HG02852 (cell line): ENCODE data around the gene TXNDC5.
"Not testable (repeated sequence)": the region's sequence is repeated elsewhere in the genome, so short reads cannot be mapped to it uniquely, and the experiment has no call there.

Source experiments
- ATAC-seq: cut with Tn5 transposase; IDR thresholded peaks from one replicate; pipeline ENCODE4 v1.9.1; 2021; ENCODE audit warnings: mild to moderate bottlenecking, moderate library complexity; ENCODE audit not compliant: unreplicated experiment

Gene TXNDC5

DNA sequence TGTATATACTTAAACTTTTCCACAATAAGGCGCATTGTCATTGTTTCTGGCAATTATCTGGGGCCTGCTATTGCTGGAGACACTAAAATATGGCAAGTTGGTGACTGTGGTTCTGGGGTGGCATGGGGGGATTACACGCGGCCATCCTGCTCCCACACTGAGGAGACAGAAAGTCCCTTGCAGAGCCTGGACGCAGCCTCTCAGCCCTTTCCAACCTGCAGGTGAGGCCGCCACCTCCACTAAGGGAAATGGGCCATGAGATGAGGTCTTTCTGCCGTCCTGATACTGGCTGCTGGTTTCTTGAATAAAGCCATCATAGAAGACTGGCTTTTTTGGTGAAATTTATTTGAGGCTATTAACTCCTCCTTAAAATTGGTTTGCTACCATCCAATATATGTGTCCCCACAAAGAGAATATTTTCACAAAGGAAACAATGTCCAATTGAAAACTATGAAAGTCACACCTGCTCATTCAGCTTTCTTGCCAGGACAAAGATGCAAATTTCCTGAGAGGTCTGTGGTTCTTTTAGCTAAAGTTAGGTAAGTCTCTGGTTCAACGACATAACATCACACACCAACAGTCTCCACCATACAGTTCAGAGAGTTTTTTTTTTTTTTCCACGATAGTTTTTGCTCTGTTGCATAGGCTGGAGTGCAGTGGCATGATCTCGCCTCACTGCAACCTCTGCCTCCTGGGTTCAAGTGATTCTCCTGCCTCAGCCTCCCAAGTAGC, 13.0 kb downstream of the TXNDC5 start:
- no peak for ATAC-seq

DNA sequence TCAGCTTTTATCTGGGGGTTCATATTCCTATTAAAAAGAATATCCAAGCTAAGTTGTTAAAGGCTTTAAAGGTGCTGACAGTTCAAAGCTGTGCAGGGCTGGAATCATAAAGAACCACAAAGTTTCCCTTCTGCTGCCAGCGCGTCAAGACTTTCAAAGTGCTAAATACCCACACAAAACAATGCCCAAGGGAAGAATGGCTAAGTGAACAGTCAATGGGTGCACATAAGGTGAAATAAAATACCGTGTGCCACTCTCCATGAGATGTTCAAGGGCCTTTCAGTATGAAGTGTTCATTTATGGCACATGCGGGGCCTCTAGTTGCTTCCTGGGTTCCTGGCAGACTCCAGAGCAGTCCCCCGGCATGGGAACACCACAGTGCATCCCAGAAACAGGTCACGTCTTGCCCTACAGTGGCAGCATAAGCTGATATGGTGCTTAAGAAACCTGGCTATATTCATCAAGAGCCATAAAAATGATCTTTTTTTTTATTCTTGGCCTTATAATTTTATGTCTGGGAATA, 14.1 kb downstream of the TXNDC5 start:
- no peak for ATAC-seq

DNA sequence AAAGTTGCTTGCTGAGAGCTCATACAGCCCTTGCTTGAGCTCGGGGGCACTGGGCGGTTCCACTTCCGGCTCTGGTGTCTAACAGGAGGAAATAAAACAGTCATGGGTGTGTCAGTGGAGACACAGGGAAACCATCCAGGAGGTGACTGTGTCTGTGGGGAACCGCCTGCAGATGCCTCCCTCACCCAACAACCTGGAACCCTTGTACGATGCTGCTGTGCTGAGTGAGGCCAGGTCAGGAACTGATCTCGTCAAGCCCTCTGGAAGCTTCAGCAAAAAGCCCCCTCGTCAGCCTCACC, 15.5 kb downstream of the TXNDC5 start:
- no peak for ATAC-seq

DNA sequence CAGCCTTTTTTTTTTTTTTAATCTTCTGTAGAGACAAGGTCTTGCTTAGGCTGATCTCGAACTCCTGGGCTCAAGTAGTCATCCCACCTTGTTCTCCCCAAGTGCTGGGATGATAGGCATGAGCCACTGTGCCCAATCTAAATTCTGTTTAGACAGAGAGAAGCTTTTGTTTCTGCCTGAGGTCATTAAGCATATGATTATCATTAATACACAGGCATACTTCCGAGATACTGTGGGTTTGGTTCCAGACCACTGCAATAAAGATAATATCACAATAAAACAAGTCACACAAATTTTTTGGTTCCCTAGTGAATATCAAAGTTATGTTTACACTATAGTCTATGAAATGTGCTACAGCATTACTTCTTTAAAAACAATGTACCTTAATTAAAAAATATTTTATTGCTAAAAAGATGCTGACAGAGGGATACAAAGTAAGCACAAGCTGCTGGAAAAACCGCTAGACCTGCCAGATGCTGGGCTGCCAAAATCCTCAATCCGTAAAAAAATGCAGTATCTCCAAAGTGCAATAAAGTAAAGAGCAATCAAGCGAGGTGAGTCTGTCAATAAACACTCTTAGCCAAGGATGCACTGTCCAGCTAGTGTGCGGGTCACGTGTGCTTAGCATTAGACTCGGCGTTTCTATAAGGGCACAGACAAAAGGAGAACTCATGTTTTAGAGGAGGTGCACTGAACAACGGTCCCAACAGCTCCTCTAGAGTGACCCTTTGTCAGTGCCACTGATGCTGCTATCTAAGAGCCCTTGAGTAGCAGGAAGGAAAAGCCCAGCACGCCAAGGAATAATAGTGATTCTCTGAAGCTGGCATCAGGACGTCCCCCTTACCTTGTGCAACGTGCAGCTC, 16.1 kb downstream of the TXNDC5 start:
- ATAC-seq: no peak

DNA sequence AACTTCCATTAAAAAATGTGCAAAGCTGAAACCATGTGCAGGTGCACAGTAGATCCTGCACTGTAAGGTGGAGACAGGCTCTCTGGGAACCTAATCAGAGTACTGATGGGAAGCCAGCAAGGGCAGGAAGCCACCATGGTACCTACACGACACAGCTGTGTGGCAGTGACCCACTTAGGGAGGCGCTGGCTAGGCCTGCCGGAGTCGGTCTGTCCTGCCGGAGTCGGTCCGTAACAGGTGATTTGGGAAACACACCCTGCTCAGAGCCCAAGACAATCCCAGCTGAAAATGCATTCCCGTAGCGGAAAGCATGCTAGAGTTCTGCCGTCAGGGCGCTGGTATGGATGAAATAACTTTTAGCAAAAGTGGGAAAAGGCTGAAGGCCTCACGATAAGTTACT, 17.2 kb downstream of the TXNDC5 start:
- ATAC-seq: no peak

DNA sequence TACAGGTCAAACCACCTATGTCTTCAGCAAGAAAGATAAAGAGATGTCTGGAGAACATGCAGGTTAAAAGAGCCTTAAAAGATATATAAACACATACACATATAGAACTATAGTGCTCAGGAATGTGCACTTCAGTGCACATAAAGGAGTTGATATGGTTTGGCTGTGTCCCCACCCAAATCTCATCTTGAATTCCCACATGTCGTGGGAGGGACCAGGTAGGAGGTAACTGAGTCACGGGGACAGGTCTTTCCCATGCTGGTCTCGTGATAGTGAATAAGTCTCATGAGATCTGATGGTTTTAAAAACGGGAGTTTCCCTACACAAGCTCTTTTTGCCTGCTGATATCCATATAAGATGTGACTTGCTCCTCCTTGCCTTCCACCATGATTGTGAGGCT, 18.2 kb downstream of the TXNDC5 start:
- not testable (repeated sequence) for ATAC-seq

DNA sequence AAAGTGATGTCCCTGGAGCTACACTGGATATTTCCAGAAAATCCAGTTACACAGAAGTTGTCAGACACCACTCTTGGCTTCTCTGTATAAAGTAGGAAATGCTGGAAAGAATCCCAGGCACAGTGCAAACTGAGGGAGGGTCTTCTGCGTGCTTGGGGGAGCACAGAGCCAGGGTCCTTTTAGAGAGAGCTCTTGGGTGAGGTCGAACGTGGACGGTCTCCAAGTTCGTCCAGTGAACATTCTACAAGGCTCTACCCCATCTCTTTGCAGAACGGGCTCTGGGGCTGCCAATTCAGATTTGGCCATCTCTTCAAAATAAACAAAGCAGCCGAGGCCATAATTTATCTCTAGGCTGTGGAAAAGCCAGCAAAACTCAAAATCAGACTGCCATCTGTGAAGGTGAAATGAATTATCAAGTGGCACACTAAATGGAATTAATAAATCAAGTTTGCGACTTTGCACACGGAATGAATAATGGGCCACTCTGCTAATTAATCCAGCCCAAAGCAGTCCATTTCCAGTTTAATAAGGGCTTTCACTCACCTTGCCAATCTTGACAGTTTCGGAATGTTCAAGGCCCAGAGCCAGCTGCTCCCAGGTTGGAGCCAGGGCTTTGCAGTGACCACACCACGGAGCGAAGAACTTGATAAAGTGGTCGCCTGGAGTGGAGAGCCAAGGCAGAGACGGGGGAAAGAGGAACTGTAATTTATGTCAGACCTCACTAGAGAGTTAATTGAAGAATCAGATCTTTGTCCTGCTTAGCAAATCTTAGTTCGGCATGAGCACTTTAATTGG, 19.3 kb downstream of the TXNDC5 start:
- no peak for ATAC-seq

DNA sequence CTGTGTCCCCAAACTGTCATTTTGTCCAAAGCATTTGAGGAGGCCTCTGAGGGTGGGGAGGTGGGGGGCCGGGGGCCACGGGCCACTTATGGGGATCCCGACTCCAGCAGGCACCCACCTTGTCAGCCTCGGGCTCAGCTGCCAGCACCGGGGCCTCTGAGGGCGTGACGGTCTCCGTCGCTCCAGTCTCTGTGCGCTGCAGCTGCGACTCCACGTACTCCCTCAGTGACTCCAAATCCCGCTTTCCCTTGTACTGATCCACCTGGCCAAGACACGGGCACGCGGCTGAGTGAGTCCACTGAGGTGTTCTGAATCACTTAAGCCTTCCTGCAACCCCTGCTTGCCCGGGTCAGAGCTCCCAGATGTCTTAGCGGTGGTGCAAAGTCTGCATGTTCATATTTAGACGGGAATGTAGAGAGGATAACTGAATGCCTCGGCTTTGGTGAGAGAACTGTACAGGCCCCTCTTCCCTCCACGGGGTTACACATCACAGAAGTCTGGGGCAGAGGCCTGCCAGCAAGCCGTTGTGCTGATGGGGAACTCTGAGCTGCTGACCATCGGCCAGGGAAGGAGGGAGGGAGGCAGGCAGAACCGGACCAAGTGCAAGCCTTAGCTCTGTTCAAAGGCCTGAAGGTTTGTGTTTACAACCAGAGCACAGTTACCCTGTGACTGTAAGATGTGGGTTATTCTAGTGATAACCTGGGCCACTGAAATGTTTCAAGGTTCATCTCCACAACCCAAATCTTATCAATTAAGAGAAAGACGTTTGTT, 21.8 kb downstream of the TXNDC5 start:
- ATAC-seq: no peak

DNA sequence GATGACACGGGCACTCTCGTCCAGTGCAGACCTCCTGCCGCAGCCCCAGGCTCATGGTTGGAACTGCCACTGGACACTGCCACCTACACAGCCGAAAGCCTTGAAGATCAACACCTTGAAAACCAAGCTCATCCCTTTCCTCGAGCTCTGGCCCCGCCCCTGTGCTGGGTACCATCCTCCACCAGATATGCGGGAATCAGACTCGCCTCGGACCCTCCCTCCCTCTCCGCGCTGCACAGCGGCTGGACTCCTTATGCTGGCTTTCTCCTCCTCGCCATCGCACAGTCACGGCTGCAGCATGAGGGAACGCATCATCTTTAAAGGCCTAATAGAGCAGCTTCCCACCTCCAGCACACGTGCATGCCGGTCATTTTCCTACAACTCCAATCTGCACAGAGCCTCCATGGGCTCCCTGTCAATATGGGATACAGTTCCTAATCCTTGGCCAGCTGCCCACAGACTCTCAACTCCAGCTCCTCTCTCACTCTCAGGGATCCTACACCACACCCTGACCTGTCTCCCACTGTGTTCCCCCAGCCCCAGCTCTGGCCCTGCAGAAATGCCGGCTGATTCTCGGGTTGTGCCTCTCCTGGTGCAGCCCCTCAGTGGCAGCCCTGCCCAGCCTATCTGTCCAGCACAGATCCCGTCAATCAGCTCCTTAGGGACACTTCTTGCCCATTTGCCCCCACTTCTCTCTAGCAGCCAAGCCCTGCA, 23.2 kb downstream of the TXNDC5 start:
- no peak for ATAC-seq

DNA sequence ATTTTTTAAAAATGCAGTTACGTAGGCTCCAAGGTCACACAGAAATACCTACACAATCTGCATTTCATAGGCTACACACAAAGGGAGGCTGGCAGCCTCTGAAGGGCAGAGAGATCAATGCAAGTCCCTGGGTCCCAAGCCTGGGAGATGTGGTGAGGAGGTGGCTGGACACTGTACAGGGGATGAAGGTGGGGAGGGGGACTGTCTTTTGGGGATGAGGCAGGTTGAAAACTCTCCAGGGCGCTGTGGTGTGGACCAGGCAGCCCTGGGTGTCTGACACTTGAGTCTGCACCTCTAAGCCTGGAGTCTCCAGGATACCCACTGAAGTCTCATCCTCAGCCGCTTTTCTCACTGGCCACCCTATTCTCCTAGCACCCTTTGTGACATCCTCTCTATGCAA, 24.5 kb downstream of the TXNDC5 start:
- ATAC-seq: no peak

DNA sequence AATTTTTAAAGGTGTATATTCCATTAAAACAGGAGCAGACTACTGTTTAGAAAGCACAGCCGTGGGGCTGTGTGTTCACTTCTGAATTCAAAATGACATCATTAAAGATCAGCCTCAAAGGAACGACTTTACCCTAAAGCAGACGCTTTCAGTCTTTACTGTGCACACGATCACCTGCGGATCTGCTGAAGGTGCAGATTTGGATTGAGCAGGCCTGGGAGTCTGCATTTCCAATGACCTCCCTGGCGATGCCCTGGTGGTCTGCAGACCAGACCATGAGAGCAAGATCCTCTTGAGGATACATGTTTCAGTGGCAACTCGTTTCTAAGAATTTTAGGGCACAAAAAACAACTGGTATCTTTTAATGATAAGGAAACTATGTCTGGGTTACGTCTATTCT, 27.2 kb downstream of the TXNDC5 start:
- no peak for ATAC-seq

DNA sequence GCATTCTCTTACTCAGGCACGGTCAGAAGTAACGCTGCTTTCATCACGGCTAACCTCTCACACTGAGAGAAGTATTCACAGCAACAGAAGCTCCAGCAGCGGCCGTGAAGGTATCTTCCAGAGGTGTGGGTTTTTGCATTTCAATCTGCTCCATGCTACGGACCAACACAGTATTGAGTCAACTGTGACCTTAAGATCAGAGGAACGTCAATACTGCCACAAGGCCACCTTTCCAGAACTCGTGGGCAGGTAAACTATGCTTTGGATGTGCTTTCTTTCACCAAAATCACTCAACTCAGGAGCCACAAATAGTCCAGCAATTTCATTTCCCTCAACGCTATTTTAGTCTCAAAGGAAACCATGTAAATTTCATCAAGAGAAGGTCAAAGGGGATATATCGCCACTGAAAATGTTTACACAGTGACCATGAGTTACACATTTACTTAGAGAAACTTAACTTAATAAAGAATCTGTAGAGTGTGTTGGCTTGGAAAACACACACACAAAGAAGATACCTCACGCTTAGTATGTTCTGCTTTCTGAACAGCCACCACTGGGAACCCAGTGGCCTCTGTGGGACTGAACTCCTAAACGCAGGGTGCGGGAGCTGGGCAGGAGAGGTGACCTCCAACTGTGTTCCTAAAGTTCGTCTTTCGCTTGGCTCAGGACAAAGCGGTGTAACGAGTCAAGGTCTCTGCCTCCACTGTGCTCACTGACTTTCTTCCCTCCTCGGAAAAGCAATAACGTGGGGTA, 27.9 kb downstream of the TXNDC5 start:
- no peak for ATAC-seq

DNA sequence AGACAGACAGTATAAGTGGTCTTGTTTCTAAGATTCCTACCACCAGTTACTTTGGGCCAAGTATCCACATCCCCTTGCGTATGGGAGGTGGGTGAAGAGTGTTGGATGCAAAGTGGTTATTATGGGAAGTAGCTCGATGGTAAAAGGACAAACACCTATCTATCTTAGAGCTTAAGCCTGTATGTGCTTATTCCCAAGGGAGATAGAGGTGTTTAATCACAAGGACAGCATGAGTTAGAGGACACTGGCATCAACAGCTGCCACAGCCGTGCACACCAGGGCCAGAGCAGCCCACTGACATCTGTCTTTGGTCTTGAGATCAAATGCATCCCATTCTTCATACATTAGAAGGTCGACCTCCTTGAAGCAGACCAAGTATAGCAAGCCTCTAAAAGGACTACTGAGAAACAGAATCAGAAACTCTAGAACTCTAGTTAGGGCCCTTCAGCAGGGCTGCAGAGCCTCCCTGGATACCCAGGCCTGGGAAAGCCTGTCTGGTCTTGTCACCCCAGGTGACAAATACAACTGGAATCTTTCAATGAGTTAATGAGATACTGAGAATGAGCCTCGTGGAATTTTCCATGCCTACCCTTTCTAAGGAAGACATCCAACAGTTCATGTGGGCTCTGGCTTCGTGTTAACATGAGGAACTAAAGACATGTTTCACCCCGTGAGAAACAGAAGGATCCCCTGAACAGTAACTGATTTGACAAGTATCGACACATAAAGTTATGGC, 28.7 kb downstream of the TXNDC5 start:
- no peak for ATAC-seq

DNA sequence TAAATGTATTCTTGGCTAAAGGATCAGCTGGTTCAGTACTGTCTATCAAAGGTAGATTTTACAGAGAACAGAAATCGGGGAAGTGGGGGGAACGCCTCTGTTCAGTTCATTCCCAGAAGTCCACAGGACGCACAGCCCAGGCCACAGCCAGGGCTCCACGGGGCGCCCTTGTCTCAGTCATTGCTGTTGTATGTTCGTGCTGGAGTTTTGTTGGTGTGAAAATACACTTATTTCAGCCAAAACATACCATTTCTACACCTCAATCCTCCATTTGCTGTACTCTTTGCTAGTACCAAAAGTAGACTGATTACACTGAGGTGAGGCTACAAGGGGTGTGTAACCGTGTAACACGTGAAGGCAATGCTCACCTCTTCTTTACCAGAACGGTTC, 29.9 kb downstream of the TXNDC5 start:
- ATAC-seq: no peak

DNA sequence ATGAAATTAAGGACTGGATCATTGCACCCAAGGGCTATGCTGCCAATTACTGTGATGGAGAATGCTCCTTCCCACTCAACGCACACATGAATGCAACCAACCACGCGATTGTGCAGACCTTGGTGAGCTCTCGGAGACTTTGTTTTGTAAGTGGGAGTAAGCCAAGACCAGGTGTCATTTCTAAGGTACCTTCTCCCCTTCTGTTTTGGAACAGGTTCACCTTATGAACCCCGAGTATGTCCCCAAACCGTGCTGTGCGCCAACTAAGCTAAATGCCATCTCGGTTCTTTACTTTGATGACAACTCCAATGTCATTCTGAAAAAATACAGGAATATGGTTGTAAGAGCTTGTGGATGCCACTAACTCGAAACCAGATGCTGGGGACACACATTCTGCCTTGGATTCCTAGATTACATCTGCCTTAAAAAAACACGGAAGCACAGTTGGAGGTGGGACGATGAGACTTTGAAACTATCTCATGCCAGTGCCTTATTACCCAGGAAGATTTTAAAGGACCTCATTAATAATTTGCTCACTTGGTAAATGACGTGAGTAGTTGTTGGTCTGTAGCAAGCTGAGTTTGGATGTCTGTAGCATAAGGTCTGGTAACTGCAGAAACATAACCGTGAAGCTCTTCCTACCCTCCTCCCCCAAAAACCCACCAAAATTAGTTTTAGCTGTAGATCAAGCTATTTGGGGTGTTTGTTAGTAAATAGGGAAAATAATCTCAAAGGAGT, 30.4 kb downstream of the TXNDC5 start:
- ATAC-seq: no peak

DNA sequence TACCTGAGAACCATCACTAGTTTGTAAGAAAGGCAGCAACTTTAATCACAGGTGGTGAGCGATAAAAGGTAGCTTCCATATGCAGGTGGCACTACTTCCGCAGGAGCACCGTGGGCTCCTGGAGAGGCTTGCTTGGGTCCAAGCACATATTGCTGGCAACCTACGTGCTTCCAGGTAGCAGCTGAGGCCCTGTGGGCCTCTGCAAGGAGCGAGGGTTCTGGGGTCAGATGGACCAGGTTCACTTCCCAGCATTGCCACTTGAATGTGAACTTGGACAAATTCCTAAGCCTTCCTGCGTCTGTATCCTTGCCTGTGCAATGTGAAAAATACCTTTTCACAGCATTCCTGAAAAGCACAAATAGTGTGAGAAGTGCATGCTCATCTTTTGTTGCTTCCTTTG, 31.0 kb downstream of the TXNDC5 start:
- no peak for ATAC-seq

DNA sequence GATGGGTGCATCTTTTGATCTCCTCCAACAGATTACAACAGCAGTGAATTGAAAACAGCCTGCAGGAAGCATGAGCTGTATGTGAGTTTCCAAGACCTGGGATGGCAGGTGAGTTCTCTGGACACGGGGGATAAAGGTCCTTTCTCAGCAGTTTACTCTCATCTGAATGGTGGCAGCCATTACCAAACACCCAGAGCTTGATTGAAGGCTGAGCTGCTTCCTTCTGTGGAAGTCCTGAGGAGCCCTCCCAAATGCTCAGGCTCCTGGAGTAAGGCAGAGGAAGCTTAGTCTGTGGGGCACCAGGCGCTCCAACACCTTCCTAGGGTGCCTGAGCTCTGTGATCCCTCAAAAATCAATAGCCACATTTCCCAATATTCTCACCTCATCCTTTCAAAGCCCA, 31.5 kb downstream of the TXNDC5 start:
- no peak for ATAC-seq

DNA sequence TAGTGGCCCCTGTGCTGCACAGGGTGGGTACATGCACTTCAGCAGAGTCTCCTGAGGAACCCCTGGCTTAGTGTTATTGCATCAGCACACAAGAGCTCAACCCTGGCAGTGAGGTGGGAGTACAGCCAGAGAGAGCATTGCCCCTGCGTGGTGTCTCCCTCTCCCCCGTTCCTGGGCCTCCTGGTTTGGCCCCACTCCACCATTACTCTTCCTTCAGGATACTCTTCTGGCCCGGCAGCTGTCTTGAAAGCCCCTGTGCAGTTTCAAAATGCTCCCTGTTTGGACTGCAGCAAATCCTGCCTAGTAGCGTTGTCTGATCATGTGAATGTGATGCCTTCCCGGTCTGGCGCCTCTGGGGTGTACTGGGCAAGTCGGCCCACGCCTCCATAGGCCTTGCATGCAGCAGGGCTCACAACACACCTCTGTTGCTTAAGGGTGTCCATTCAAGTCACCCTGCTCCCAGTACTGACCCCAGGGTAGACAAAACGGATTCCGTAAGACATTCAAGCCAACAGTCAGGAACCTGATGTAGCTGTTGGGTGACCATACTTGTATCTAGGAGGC, 32.1 kb downstream of the TXNDC5 start:
- no peak for ATAC-seq
